Adrenal gland (tissue), 12 donors: ENCODE measurements around the gene TICAM2. TPM values are rescaled to one million over a fixed set of nuclear protein-coding genes. Genes with fewer than 3 reads are reported as not detected.

Source experiments
- DNase-seq, 7 donors: peaks; one replicate each; pipeline ENCODE4 v3.0.0-alpha.2; 2019 to 2020
- H3K27ac ChIP-seq, 5 donors: fragments of 200-600 bp; sonication (generic) in 4 of 5; 1 replicate in 3 of 5; 2 replicates in 2 of 5; pipeline versions ENCODE4 v1.5.1 to v1.8.0; 2016 to 2020; ENCODE audit warnings: mild to moderate bottlenecking in 1 of 5
- H3K27me3 ChIP-seq: fragments of 200-600 bp; 2 replicates; pipeline ENCODE4 v1.8.0; 2021
- H3K36me3 ChIP-seq, 2 donors: fragments of 200-600 bp; replicated peaks in 1 of 2; 1 replicate in 1 of 2; 2 replicates in 1 of 2; pipeline versions ENCODE4 v1.5.1 to v1.8.0; 2018 to 2022
- H3K4me1 ChIP-seq, 2 donors: fragments of 200-600 bp; replicated peaks in 1 of 2; 1 replicate in 1 of 2; 2 replicates in 1 of 2; pipeline versions ENCODE4 v1.5.1 to v1.8.0; 2018 to 2021
- H3K4me3 ChIP-seq, 4 donors: fragments of 200-600 bp; sonication (generic) in 3 of 4; one replicate each; pipeline ENCODE4 v1.5.1; 2016 to 2018
- H3K9me3 ChIP-seq, 3 donors: fragments of 200-600 bp; sonication (generic) in 1 of 3; replicated peaks in 1 of 3; 1 replicate in 2 of 3; 2 replicates in 1 of 3; pipeline versions ENCODE4 v1.5.1 to v1.8.0; 2016 to 2021
- POLR2A ChIP-seq, 2 donors: fragments of 450-650 bp; IDR thresholded peaks; one replicate each; pipeline ENCODE4 v1.6.1; 2017; ENCODE audit warnings: antibody characterized with exemption in 2 of 2, mild to moderate bottlenecking in 2 of 2, moderate library complexity in 1 of 2
- WGBS, 4 donors: extraction: QIAGEN DNeasy Blood & Tissue Kit in 2 of 4; methylation state at CpG; one replicate each; pipeline versions ENCODE4 v1.1.5 to v1.1.7; 2013 to 2017; 5-methylcytosine and 5-hydroxymethylcytosine counted together
- intact Hi-C, 2 donors: fragments of 100-400 bp; cut with DNase I; formaldehyde crosslinking; loops; one replicate each; pipeline versions ENCODE4 v1.14.1 to v1.15.0; 2022 to 2023
- polyA plus RNA-seq, 3 donors: library from polyadenylated mRNA; stranded (reverse); fragments of 200-250 nt in 2 of 3; fragments of 350-450 nt in 1 of 3; fragmentation: Illumina TruSeq in 1 of 3; extraction: RNeasy Lipid Tissue Mini Kit (QIAGEN cat#74804) in 1 of 3; gene quantifications; one replicate each; pipeline ENCODE4 v1.2.3, GENCODE V29; 2013 to 2014
- total RNA-seq, 9 donors: library from RNA; depleted of rRNA in 4 of 9; stranded (reverse); fragments of >200 nt in 4 of 9; fragments of 120-200 nt in 1 of 9; fragmentation: NEBNext Ultra II Directional in 1 of 9; extraction: Animal tissue kit (Norgen Biotek cat#: 25700) in 1 of 9; gene quantifications; one replicate each; pipeline versions ENCODE4 v1.1.0 to v1.2.4, GENCODE V29; 2013 to 2023
- TF ChIP-seq, protein P1 (sequence below), 6 experiments: fragments of 450-650 bp in 4 of 6; fragments of 200-600 bp in 2 of 6; sonication (generic) in 1 of 6; IDR thresholded peaks; 1 replicate in 5 of 6; 2 replicates in 1 of 6; pipeline versions ENCODE4 v1.5.1 to v1.8.0; 2016 to 2021; ENCODE audit warnings: antibody characterized with exemption in 6 of 6, mild to moderate bottlenecking in 2 of 6, moderate library complexity in 1 of 6
- donor health status: healthy with polysubstance abuse.
- donor health status: Bipolar disorder and iron deficiency.
- donor health status: DM: yes; HTN: yes; CAD: no.
- donor health status: DM: no; HTN: no; CAD: no.
- donor health status: DM: no; HTN: no; CAD: no.
- donor health status: DM: yes; HTN: yes; CAD: no.

Gene TICAM2
- total and polyA plus RNA-seq, 12 donors: 1.8 to 9.3 (median 3.5) TPM

- H3K9me3 ChIP-seq: no peaks in the 10 kb centered on the region
- no peak for TF ChIP-seq POLR2A (IDR thresholded peaks at IDR 0.05)
- TF ChIP-seq, protein P1, sequence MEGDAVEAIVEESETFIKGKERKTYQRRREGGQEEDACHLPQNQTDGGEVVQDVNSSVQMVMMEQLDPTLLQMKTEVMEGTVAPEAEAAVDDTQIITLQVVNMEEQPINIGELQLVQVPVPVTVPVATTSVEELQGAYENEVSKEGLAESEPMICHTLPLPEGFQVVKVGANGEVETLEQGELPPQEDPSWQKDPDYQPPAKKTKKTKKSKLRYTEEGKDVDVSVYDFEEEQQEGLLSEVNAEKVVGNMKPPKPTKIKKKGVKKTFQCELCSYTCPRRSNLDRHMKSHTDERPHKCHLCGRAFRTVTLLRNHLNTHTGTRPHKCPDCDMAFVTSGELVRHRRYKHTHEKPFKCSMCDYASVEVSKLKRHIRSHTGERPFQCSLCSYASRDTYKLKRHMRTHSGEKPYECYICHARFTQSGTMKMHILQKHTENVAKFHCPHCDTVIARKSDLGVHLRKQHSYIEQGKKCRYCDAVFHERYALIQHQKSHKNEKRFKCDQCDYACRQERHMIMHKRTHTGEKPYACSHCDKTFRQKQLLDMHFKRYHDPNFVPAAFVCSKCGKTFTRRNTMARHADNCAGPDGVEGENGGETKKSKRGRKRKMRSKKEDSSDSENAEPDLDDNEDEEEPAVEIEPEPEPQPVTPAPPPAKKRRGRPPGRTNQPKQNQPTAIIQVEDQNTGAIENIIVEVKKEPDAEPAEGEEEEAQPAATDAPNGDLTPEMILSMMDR (IDR thresholded peaks at IDR 0.05): no peak
- intact Hi-C loops: no loop called here
- H3K27me3 ChIP-seq: no peaks in the 10 kb centered on the region
- DNase-seq: no peak
- H3K36me3 ChIP-seq: no peaks in the 10 kb centered on the region
- WGBS, 4 donors: 82 to 89% (median 86%) methylated on average over 3 of the region's 3 CpGs
- no peaks in the 10 kb centered on the region for H3K4me1 ChIP-seq
- no peak overlapping the region for H3K4me3 ChIP-seq
- no peak overlapping the region for H3K27ac ChIP-seq
Measured at GRCh38 chr5:115589043-115589442, 13.2 kb downstream of the TICAM2 start.

DNA sequence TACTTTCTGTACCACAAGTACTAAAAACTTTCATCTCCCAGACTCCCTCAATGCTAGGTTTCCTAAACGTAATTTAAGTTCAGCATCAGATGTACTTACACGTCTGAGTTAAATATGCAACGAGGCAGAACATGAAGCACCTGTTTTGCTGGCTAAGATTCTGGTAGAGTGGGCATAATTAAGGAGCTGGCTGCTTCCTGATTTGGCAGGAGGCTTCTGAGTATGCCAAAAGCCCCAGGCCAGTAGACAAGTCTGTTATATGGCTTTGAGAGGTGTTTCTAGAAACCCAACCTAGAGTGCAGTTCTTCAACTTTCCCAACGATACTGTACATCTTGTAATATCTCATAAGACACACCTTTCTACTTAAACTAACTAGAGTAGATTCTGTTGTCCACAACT is 13.6 kb downstream of the TICAM2 start:
- no peak overlapping the region for H3K27ac ChIP-seq
- WGBS, 4 donors: 86 to 93% (median 87%) methylated on average over 4 of the region's 4 CpGs

GRCh38 chr5:115586525-115587146 is 15.6 kb downstream of the TICAM2 start:
- no peak overlapping the region for H3K27ac ChIP-seq
- no peak for DNase-seq
- intact Hi-C loops: no loop called here
- TF ChIP-seq, protein P1 (IDR thresholded peaks at IDR 0.05): peak; percentile 47 to 68 (median 60)
- no peak for TF ChIP-seq POLR2A (IDR thresholded peaks at IDR 0.05)
- H3K4me1 ChIP-seq: no peaks in the 10 kb centered on the region
- no peak overlapping the region for H3K4me3 ChIP-seq
- no peaks in the 10 kb centered on the region for H3K27me3 ChIP-seq
- H3K36me3 ChIP-seq: no peaks in the 10 kb centered on the region
- no peaks in the 10 kb centered on the region for H3K9me3 ChIP-seq
- WGBS, 4 donors: 50 to 55% (median 50%) methylated on average over 6 of the region's 6 CpGs

More for the DNA sequence above, 13.6 kb downstream of the TICAM2 start:
- intact Hi-C loops: no loop called here
- Histone ChIP-seq H3K36me3 (no peaks in the 10 kb centered on the region), H3K4me1 (no peaks in the 10 kb centered on the region), H3K27me3 (no peaks in the 10 kb centered on the region), H3K4me3 (no peak overlapping the region), H3K9me3 (no peaks in the 10 kb centered on the region)
- no peak for DNase-seq
- TF ChIP-seq, protein P1 (IDR thresholded peaks at IDR 0.05): no peak
- no peak for TF ChIP-seq POLR2A (IDR thresholded peaks at IDR 0.05)

DNA sequence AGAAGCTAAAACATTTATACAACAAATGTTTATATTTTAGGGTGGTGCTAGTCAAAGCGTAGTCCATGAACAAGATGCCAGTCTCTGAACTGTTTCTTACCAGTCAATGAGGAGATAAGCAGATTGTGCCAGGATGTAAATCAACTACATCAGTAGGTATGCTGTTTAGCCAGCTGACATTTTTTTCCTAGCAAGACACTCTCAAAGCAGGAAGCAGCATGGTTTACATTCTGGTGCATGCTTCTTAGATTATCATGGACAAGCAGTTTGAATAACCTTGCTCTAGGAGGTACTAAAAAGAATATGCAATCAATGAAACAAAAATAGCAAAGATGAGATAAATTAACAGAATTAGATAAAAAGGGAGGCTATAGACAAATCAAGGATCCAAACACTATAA is 17.0 kb downstream of the TICAM2 start:
- Histone ChIP-seq H3K36me3 (no peaks in the 10 kb centered on the region), H3K4me1 (no peaks in the 10 kb centered on the region), H3K27ac (no peak overlapping the region), H3K27me3 (no peaks in the 10 kb centered on the region), H3K9me3 (no peaks in the 10 kb centered on the region), H3K4me3 (no peak overlapping the region)
- no peak for DNase-seq
- TF ChIP-seq POLR2A (IDR thresholded peaks at IDR 0.05): no peak
- TF ChIP-seq, protein P1 (IDR thresholded peaks at IDR 0.05): no peak
- WGBS, 4 donors: 88 to 100% (median 96%) methylated on average over 1 of the region's 1 CpG
- intact Hi-C loops: loop anchor here in 1 of 2 donors (2.0 kb wide), 1 partner anchor 272 kb away; no protein-coding TSS in a partner anchor
